GM12878 (cell line): ENCODE results near the gene SNX30. TPM values are rescaled to one million over a fixed set of nuclear protein-coding genes. Genes with fewer than 3 reads are reported as not detected.

Source experiments
- ATAC-seq: fragments of 200-7000 bp; cut with Tn5 transposase; 3 replicates; pipeline ENCODE4 v1.9.1; 2020; ENCODE audit warnings: mild to moderate bottlenecking, moderate library complexity
- BruUV-seq: library from RNA; stranded (reverse); fragments of 400-500 nt; replicated peaks from 2 replicates; lab custom pipeline; 2021; lab: Mats Ljungman, UMichigan
- CTCF ChIA-PET: fragments of 300-600 bp; sonication (Branson Sonifier 250); formaldehyde crosslinking; extraction: SDS; loops from one replicate; lab custom pipeline; 2021; ENCODE audit warnings: inconsistent platforms; lab: Yijun Ruan, JAX
- POLR2A ChIA-PET: fragments of 350-600 bp; formaldehyde crosslinking; extraction: SDS; loops from one replicate; lab custom pipeline; 2021; ENCODE audit warnings: inconsistent platforms; lab: Charles Lee
- RAD21 ChIA-PET: fragments of 300-600 bp; sonication (Branson Sonifier 250); formaldehyde crosslinking; loops from one replicate; lab custom pipeline; 2023; ENCODE audit warnings: antibody characterized with exemption; ENCODE audit not compliant: unreplicated experiment; lab: Charles Lee
- SMC1A ChIA-PET: fragments of 300-600 bp; sonication (Branson Sonifier 250); formaldehyde crosslinking; loops from one replicate; lab custom pipeline; 2023; ENCODE audit not compliant: unreplicated experiment, uncharacterized antibody; lab: Charles Lee
- DNase-seq: peaks from one replicate; pipeline ENCODE4 v3.0.0-alpha.2; 2011; ENCODE audit warnings: low read depth, low spot score
- FAIRE-seq: peaks from 3 replicates; lab custom pipeline; 2011; peaks lifted over from hg19 to GRCh38; lab: Jason Lieb, UNC
- H2AFZ ChIP-seq: 2 replicates; pipeline ENCODE4 v1.6.0; 2011; ENCODE audit warnings: low read depth, low read length, control low read depth; ENCODE audit not compliant: control insufficient read depth
- H3K27ac ChIP-seq: 2 replicates; pipeline ENCODE4 v1.5.1; 2011; ENCODE audit warnings: control low read depth; ENCODE audit not compliant: control insufficient read depth, insufficient read depth
- H3K27me3 ChIP-seq, 2 experiments: replicated peaks in 1 of 2; 2 replicates each; pipeline versions ENCODE4 v1.6.0 to v1.6.1; 2011; ENCODE audit warnings: low read length in 1 of 2; ENCODE audit not compliant: control insufficient read depth in 2 of 2, insufficient read depth in 2 of 2
- H3K36me3 ChIP-seq, 2 experiments: 2 replicates each; pipeline ENCODE4 v1.5.1; 2011; ENCODE audit warnings: low read length in 1 of 2; ENCODE audit not compliant: control insufficient read depth in 2 of 2, insufficient read depth in 2 of 2
- H3K4me1 ChIP-seq: 2 replicates; pipeline ENCODE4 v1.6.1; 2011; ENCODE audit warnings: mild to moderate bottlenecking, low read length, moderate library complexity, mixed read lengths; ENCODE audit not compliant: control insufficient read depth, insufficient read depth
- H3K4me2 ChIP-seq: 2 replicates; pipeline ENCODE4 v1.6.0; 2011; ENCODE audit warnings: control low read depth; ENCODE audit not compliant: control insufficient read depth, insufficient read depth
- H3K4me3 ChIP-seq: fragments of 200-600 bp; sonication (generic); 2 replicates; pipeline ENCODE4 v1.5.1; 2016
- H3K79me2 ChIP-seq: 2 replicates; pipeline ENCODE4 v1.6.0; 2011; ENCODE audit warnings: low read length; ENCODE audit not compliant: control insufficient read depth, insufficient read depth
- H3K9ac ChIP-seq: 2 replicates; pipeline ENCODE4 v1.8.0; 2011; ENCODE audit warnings: low read length, control low read depth, mixed read lengths; ENCODE audit not compliant: control insufficient read depth, insufficient read depth
- H3K9me3 ChIP-seq: replicated peaks from 3 replicates; pipeline ENCODE4 v1.5.1; 2011; ENCODE audit warnings: mild to moderate bottlenecking, low read length; ENCODE audit not compliant: control insufficient read depth, insufficient read depth
- H4K20me1 ChIP-seq: 2 replicates; pipeline ENCODE4 v1.6.0; 2011; ENCODE audit not compliant: control insufficient read depth, insufficient read depth
- ATF2 ChIP-seq: IDR thresholded peaks from 2 replicates; pipeline ENCODE4 v1.6.1; 2012; ENCODE audit warnings: low read length, inconsistent platforms
- BCL3 ChIP-seq: IDR thresholded peaks from 2 replicates; pipeline ENCODE4 v1.6.1; 2011; ENCODE audit warnings: borderline replicate concordance, low read depth, mild to moderate bottlenecking, moderate library complexity, low read length; ENCODE audit not compliant: insufficient read depth, poor library complexity, severe bottlenecking
- BMI1 ChIP-seq: fragments of 450-650 bp; IDR thresholded peaks from 2 replicates; pipeline ENCODE4 v1.6.1; 2016; ENCODE audit warnings: mild to moderate bottlenecking, moderate library complexity, borderline replicate concordance
- RAD51 ChIP-seq: fragments of 450-650 bp; IDR thresholded peaks from 2 replicates; pipeline ENCODE4 v1.6.1; 2016; ENCODE audit warnings: moderate library complexity, mild to moderate bottlenecking, inconsistent platforms
- SIN3A ChIP-seq: IDR thresholded peaks from 2 replicates; pipeline ENCODE4 v1.6.1; 2012; ENCODE audit warnings: low read depth, low read length, improper control_type of control experiment
- WGBS: methylation state at CpG from one replicate; pipeline ENCODE4 v1.1.6; 2016; ENCODE audit warnings: low lambda C conversion rate; ENCODE audit not compliant: insufficient replicate concordance, insufficient coverage; ENCODE audit errors: missing lambda C conversion rate; 5-methylcytosine and 5-hydroxymethylcytosine counted together
- in situ Hi-C: fragments of 300-500 bp; cut with MboI; formaldehyde crosslinking; loops from 9 replicates; pipeline ENCODE4 v1.14.3; 2018; ENCODE audit warnings: mixed read lengths
- intact Hi-C: fragments of 100-400 bp; cut with micrococcal nuclease; formaldehyde crosslinking; loops from one replicate; pipeline ENCODE4 v1.14.2; 2022; ENCODE audit not compliant: unreplicated experiment
- polyA plus RNA-seq, 11 experiments: library from polyadenylated mRNA; depleted of rRNA in 4 of 11; unstranded in 6 of 11; stranded (reverse) in 5 of 11; fragments of >200 nt; fragmentation: Nextera tagmentation in 4 of 11; fragmentation: Illumina TruSeq in 1 of 11; extraction: Ambion mirVana in 4 of 11; extraction: Trizol in 1 of 11; gene quantifications; 1 replicate in 1 of 11; 2 replicates in 10 of 11; pipeline versions ENCODE4 v1.2.1 to v1.2.3, GENCODE V29; 2011 to 2016; ENCODE audit warnings: inconsistent platforms in 2 of 11, missing spikeins in 2 of 11, low read depth in 1 of 11
- total RNA-seq, 4 experiments: library from RNA; depleted of rRNA in 3 of 4; stranded (reverse); fragments of >200 nt in 3 of 4; fragmentation: Illumina TruSeq in 1 of 4; extraction: Trizol in 1 of 4; gene quantifications; 2 replicates each; pipeline versions ENCODE4 v1.2.1 to v1.2.3, GENCODE V29; 2013 to 2021

SNX30 gene
- total and polyA plus RNA-seq, 10 of the 15 experiments (the other 5 are each of a cell fraction or from before 2014, with no cell fraction given): 0.53 to 4.0 (median 1.5) TPM

- Histone ChIP-seq H3K27ac (no peak overlapping the region), H2AFZ (no peak overlapping the region), H3K4me3 (no peak overlapping the region), H4K20me1 (no peaks in the 10 kb centered on the region), H3K4me1 (no peaks in the 10 kb centered on the region), H3K79me2 (no peaks in the 10 kb centered on the region), H3K9me3 (no peaks in the 10 kb centered on the region), H3K9ac (no peak overlapping the region), H3K27me3 (peaks cover 0 to 3% of the 10 kb centered on the region in 2 experiments; a peak in 2 of 4 replicates), H3K36me3 (no peaks in the 10 kb centered on the region), H3K4me2 (no peak overlapping the region)
- ChIA-PET SMC1A (no interaction called here), RAD21 (no interaction called here), CTCF (no interaction called here), POLR2A (no interaction called here)
- in situ Hi-C loops (no loop called here), intact Hi-C loops (no loop called here)
- DNase-seq: no peak
- whole genome bisulfite sequencing: 47% methylated on average over 7 of the region's 7 CpGs
- ATAC-seq: no peak
- TF ChIP-seq BCL3 (peak; percentile 27), BMI1 (no peak)
- FAIRE-seq: no peak
- no TSS peak for BruUV-seq
Measured at GRCh38 chr9:112881331-112881730, 130.8 kb downstream of the SNX30 start.

GRCh38 chr9:112884101-112884500 lies 133.5 kb downstream of the SNX30 start:
- ChIA-PET RAD21 (no interaction called here), CTCF (interaction anchor here (3.7 kb wide), 1 partner anchor 19 kb away, joined by 18 read pairs; no protein-coding TSS in a partner anchor), SMC1A (no interaction called here), POLR2A (interaction anchor here (0.7 kb wide), 1 partner anchor 40 kb away, joined by 3 read pairs; no protein-coding TSS in a partner anchor)
- H3K4me1 ChIP-seq: no peaks in the 10 kb centered on the region
- H3K9ac ChIP-seq: no peak overlapping the region
- intact Hi-C loops (no loop called here), in situ Hi-C loops (no loop called here)
- no peak for TF ChIP-seq ATF2
- TF ChIP-seq RAD51: no peak
- no peak for TF ChIP-seq SIN3A
- H3K27ac ChIP-seq: no peak overlapping the region
- H4K20me1 ChIP-seq: no peaks in the 10 kb centered on the region
- H3K4me3 ChIP-seq: no peak overlapping the region
- no peak for DNase-seq
- FAIRE-seq: no peak
- peaks cover 0 to 3% of the 10 kb centered on the region in 2 experiments; a peak in 2 of 4 replicates for H3K27me3 ChIP-seq
- H3K36me3 ChIP-seq: no peaks in the 10 kb centered on the region
- no peak for ATAC-seq
- no TSS peak for BruUV-seq
- no peak overlapping the region for H3K4me2 ChIP-seq
- 30% methylated on average over 6 of the region's 6 CpGs for WGBS
- H3K79me2 ChIP-seq: no peaks in the 10 kb centered on the region
- H3K9me3 ChIP-seq: no peaks in the 10 kb centered on the region
- H2AFZ ChIP-seq: no peak overlapping the region
